DLD1 (cell line): ENCODE measurements around the gene PODN.

Source experiments
- in situ Hi-C: cut with HindIII; loops from 2 replicates; pipeline ENCODE4 v1.10.0; 2017; ENCODE audit warnings: low sequenced_read_pairs

Gene PODN

DNA sequence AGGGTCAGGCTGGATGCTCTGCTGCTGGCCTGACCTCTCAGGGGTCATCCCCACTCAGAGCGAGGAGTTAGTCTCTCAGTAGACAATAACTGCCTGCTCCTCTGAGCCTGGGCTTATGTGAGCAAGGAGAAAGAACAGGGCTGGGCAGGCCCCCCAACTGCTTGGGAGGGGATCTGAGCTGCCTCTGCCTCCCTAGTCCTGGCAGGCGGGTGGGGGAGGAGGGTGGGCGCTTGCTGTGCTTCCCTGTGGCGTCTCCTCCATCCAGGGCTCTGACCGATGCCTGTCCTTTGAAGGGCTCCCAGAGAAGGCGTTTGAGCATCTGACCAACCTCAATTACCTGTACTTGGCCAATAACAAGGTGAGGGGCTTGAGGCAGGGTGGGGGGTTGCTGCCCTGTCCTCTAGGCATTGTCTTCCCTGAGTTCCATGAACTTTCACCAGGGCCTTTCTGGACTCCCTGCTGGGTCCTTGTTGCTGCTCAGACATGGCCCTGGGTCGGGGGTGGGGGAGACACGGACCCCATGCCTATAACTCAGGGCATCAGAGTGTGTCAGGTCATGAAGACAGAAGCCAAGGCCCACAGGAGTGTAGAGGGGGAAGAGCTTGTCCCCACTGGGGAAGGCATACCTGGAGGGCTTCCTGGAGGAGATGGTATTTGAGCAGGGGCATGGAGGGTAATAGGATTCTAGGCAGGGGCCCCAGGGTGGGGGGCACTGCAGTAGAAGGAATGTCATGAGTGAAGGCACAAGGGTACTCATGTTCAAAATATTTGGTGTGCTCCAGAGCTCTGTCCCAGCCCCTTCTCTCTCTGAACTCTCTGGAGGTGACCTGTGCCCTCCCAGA, 12.5 kb downstream of the PODN start:
- in situ Hi-C loops, result no loop called here

DNA sequence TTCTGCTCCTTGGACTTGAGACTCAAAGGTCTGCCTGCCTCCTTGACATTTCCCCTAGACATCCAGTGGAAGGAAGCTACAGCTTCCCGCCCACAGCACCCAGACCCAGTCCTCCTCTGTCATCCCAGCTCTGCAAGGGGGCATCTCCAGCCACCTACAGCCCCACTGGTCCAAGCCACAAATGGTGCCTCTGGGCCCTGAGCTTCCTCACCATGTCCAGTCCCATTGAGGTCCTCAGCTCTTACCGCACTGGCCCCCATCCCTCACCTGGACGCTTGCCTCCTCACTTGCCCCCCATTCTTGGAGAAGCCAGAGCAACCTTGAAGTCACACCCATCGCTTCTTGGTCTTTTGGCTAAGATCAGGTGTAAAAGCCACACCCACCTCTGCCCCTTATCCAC, 13.2 kb downstream of the PODN start:
- in situ Hi-C loops, result no loop called here

DNA sequence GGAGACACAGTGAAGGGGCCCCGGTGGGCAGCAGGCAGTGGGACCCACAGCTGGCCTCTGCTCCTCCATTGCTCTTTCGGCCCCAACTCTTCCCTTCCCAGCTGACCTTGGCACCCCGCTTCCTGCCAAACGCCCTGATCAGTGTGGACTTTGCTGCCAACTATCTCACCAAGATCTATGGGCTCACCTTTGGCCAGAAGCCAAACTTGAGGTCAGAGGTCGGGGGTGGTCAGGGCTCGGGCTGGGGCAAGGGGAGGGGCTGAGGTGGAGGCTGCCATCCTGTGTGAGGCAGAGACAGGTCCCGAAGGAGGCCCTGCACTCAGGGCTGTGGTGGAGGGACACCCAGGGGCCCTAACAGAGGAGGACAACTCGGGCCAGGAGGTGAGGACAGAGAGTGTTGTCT, 13.7 kb downstream of the PODN start:
- in situ Hi-C loops, result no loop called here

DNA sequence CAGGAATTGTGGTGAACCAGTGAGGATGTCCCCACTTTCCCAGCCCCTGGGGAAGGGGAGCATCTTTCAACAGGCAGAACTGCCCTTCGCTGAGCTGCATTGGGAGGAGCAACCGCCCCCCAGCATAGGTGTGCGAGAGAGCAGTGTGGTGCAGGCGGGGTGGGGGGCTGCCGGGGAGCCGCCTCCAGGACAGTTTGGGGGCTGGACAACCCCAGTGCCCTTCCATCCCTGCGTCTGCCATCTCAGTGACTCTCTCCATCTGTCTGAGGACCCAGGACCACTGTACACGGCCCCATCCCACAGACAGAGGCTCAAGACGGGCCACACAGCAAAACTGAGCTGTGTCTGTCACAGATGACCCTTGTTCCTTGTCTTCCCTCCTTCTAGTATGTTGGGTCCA, 14.2 kb downstream of the PODN start:
- in situ Hi-C loops, result no loop called here

DNA sequence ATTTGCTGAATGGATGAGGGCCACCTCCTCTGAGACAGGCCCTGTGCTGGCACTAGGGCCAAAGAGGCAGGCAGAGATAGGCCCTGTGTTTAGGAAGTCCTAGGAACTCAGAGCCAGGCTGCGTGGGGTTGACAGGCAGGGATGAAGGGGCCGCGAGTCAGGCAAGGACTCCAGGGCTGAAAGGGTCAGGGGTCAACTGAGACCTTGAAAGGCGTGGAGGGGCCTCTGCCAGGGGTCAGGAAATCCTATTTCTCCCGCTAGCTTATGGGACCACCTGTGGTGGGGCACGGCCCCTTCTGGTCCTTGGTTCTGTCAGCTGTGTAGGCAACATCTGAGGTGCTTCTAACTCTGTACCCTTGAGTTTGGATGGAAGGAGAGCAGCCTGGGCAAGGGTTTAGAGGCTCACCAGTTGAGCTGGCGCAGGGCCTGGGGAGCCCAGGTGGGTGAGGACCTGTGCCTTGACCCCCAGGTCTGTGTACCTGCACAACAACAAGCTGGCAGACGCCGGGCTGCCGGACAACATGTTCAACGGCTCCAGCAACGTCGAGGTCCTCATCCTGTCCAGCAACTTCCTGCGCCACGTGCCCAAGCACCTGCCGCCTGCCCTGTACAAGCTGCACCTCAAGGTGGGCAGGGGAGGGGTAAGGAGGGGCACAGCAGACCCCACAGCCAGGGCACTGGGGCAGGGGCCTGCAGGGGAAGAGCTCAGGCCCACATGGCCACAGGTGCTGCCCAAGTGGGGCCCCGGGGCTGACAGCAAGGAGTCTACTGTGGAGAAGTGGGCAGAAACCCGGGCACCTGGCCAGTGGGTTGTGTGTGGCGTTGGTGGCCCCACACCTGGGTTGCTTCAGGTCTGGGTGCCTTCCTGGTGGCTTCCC, 14.9 kb downstream of the PODN start:
- in situ Hi-C loops, result no loop called here

DNA sequence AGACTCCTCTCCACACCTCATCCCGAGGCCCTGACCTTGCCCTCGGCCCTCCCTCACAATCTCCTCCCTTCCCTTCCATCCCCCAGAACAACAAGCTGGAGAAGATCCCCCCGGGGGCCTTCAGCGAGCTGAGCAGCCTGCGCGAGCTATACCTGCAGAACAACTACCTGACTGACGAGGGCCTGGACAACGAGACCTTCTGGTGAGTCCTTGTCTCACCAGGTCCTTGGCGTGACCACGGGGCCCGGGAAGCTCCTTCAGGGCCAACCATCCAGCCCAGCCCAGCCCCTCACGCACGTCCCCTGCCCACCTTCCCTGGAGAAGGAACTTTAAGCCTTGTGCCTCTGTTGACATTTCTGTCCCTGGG, 15.6 kb downstream of the PODN start:
- in situ Hi-C loops, result no loop called here

DNA sequence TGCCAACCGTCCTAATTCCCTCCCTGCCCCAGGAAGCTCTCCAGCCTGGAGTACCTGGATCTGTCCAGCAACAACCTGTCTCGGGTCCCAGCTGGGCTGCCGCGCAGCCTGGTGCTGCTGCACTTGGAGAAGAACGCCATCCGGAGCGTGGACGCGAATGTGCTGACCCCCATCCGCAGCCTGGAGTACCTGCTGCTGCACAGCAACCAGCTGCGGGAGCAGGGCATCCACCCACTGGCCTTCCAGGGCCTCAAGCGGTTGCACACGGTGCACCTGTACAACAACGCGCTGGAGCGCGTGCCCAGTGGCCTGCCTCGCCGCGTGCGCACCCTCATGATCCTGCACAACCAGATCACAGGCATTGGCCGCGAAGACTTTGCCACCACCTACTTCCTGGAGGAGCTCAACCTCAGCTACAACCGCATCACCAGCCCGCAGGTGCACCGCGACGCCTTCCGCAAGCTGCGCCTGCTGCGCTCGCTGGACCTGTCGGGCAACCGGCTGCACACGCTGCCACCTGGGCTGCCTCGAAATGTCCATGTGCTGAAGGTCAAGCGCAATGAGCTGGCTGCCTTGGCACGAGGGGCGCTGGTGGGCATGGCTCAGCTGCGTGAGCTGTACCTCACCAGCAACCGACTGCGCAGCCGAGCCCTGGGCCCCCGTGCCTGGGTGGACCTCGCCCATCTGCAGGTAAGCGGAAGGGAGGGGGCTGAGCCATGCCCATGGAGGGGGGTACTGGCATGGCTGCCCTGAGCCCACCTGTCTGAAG, 16.5 kb downstream of the PODN start:
- in situ Hi-C loops, result no loop called here

DNA sequence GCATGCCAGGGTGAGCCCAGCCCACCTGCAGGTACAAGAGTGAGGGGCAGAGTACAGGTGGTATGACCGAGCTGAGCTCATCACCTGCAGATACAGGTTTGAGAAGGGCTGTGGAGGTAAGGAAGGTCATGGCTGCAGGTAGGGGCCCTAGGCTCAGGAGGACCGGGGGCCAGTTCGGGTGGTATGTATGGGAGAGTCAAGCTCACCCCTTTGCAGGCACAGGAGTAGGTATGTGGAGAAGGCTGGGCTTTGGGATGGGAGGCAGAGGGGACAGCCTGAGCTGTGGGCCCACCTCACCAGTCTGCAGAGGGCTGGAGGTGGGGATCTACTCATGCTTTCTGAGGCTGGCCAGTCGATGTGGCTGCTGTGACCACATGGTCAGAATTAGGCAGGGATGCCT, 17.2 kb downstream of the PODN start:
- in situ Hi-C loops, result no loop called here

DNA sequence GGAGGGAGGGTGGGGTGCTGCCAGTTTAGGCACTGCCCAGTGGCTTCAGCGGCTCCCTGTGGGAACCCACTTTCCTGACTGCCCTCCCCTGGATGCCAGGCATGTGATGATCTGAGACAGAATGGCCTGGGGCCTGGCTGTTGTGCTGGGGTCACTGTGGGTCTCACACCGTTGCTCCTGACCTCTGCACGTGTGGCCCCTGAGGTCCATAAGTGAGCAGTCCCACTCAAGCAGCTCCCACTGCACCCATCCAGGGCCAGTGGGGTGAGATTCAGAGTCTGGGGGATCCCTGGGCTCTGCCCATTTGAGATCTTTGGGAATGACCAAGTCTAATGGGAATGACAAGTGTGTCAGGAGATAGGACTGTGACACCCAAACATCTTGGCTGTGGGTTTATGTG, 18.0 kb downstream of the PODN start:
- in situ Hi-C loops, result no loop called here

DNA sequence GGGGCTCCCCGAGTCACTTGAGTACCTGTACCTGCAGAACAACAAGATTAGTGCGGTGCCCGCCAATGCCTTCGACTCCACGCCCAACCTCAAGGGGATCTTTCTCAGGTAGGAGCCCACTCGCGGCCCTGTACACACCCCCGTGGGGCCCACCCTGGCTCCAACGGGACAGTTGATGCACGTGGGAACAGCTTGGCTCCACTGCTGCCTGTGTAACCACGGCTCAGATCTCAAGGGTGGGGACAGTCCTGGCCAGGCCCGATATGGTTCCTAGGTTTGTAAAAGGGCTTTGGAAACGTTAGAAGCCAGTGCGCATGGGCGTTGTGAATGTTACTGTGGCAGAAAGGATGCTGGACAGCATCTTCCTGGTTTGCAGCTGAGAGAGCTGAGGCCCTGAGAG, 18.8 kb downstream of the PODN start:
- in situ Hi-C loops, result no loop called here

DNA sequence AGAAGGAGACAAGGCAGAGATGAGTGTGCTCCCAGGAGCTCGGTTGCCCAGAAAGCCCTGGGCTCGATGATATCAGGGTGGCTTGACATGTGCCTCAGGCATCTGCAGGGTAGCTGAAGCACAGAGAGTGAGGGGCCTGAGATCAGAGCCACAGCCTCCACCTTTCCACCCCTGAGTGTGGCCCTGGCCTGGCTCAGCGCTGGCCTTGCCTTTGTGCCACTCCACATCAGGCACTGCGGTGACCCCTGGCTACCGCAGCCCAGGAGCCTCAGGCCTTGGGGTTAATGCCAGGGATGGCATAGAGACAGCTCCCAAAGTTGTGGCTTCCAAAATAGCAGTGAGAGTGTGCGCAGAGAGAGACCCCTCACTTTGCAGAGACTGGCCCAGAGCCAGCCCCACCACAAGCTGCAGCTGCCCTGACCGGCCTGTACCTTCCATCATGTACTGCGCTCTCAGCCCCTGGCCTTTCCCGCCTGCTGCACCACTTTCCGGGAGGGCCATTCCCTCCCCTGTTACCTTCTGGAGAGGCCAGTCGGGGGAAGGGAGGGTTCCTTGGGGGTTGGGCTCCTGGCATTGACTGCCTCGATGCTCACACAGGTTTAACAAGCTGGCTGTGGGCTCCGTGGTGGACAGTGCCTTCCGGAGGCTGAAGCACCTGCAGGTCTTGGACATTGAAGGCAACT, 19.5 kb downstream of the PODN start:
- in situ Hi-C loops, result no loop called here

DNA sequence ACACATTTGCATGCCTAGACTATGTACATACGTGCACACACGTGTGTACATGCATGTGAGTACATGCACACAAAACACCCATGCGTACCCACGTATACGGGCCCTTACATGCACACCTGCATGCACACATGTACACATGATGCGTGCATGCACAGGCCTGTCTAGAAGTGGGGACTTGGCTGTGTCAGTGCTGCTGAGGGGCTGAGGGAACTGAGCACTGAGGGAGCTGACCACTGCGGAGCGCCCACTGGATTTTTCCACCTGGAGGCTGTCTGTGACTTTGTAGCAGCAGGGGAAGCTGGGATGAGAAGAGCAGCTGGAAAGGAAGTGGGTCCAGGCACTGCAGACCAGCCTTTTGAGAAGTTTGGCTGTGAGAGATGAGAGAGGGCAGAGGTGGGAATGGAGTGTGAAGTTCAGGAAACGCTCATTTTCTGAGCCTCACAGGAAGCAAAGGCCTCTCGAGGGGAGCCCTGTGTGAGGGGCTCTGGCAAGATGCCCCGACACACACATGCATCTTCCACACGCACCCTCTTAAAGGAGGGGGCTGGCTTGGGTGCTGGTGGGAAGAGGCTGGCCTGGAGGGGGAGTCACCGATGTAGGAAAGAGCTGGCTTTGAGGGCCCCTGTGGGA, 20.9 kb downstream of the PODN start:
- in situ Hi-C loops, result no loop called here

DNA sequence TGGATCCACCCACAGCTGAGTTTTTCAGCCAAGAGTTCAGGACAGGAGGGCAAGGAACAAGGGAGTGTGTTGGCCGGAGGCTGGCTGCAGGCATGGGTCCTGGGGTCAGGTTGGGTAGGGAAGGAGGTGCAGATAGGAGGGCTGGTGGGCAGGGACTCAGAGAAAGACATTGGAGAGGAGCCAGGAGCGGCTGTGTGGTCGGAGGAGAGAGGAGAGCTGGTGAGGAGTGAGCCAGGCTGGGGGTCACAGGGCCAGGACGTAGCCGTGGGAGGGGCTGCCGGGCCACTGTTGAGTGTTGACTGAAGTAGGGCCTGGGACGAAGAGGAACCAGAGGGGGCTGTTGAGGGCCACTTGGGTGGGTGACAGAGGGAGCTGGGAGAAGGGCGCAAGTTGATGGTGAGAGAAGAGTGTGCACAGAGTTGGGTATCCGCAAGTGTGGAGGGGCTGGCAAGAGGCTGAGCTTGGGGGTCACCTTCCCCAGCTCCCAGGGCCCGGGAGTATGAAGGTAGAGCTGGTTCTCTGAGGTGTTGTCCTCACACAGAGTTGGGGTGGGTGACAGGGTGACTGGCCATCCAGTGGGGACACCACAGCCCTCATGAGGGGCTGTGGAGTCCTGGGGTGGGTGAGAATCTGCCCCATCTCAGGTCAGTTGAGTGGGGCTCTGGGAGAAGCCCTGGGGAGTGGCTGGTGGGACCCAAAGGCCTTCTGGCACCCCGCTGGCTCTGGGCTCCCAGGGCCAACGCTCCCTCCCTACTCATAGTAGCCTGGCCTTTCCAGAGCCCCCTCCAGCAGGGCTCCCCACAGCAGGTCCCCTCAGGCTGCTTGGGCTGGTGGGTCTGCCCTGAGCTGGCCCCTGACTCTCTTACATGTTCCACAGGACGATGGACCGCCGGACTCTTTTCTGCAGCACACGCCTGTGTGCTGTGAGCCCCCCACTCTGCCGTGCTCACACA, 21.9 kb downstream of the PODN start:
- in situ Hi-C loops, result no loop called here

DNA sequence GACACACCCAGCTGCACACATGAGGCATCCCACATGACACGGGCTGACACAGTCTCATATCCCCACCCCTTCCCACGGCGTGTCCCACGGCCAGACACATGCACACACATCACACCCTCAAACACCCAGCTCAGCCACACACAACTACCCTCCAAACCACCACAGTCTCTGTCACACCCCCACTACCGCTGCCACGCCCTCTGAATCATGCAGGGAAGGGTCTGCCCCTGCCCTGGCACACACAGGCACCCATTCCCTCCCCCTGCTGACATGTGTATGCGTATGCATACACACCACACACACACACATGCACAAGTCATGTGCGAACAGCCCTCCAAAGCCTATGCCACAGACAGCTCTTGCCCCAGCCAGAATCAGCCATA, 22.6 kb downstream of the PODN start:
- in situ Hi-C loops, result no loop called here

DNA sequence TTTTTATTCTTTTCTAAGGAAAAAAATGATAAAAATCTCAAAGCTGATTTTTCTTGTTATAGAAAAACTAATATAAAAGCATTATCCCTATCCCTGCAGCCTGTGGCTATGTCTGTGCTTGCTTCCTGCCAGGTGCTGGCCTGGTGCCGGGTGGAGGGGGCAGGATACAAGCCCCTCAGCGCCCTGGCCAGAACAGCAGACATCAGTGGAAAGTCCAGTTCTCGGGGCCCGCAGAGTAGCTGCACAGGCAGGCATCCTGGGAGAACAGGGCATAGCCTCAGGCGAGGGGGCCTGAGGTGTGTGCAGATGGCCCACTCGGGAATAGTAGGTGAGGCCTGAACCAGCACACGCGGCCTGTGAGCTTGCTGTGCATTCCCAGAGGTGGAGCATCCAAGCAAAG, 23.4 kb downstream of the PODN start:
- in situ Hi-C loops, result no loop called here

DNA sequence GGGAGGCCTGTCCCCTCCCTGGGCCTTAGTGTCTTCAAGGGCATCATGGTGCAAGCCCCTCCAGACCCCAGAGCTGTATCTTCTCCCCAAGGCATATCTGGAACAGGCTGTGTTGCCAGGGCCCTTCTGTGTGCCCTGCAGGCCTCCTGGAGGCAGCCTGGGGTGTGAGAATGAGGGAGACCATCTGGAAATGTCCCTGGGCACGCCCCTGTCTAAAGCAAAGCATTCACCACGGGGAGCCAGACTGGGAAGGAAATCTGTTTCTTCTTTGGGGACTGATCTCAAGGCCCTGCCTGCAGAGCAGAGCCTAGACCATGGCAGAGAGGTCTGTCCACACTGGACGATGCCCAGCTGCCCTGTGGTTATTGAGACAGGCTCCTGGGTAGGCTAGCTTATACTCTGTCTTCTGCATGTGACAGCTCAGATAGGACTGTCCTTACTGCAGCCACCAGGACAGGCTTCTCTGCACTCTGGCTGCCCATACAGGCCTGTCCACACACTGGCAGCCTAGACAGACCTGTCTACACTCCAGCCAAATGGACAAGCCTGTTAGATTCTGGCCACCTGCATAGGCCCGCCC, 24.6 kb downstream of the PODN start:
- in situ Hi-C loops, result no loop called here

DNA sequence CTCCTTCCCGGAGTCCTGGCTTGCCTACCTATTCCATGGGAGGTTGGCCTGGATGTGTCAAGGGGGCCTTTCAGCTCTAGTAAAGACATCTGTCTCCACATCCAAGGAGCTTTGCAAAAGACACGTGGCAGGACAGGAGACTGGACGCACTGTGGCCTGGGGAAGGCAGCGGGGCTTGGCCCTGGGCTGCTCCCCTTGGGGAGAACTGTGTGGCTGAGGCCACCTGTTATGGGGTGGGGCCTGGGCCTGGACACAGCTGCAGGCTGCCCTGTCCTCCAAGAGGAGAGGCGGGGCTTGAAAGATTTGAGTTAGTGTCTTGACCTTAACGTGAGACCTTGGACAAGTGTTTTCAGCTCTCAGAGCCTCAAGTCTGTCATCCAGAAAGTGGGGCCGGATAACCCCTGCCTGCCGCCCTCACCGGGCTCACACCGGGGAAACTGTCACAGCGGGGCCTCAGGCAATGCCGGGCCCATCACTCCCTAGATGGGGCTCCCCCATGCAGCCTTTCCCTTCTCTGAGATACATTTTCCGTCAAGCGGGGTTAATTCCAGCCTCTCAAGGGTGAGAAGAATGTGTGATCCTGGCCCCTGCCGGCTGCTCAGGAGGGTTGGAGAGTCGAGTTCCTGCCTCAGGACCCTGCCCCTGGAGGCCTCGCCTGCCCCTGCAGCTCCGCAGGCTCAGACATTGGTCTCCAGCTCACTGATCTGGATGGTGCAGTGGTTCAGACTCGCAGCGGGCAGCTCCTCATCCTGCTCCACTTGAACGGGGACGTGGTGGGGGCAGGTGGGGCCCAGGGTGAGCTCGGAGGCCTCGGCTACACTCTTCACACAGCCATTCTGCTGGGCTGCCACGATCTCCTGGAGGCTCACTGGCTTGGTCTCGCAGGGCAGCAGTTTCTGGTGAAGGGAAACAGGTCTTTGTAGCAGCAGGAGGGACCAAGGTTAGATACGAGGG, 25.6 kb downstream of the PODN start:
- in situ Hi-C loops, result no loop called here
